WTC11 (cell line): ENCODE data around the gene PTPRN2.

Experiments used
- AFF4 ChIP-seq: sonication (generic); formaldehyde crosslinking; IDR thresholded peaks from 2 replicates; pipeline ENCODE4 v1.8.1; 2023; ENCODE audit warnings: mild to moderate bottlenecking, missing genetic modification reagents, borderline replicate concordance
- AR ChIP-seq: fragments of 250-450 bp; sonication (Bioruptor Pico); IDR thresholded peaks from 2 replicates; pipeline ENCODE4 v1.9.0; 2021; ENCODE audit warnings: mild to moderate bottlenecking
- NR3C1 ChIP-seq: sonication (generic); formaldehyde crosslinking; conservative IDR thresholded peaks from 2 replicates; pipeline ENCODE4 v1.8.1; 2023; ENCODE audit warnings: low read depth, mild to moderate bottlenecking, missing genetic modification reagents
- TF ChIP-seq, protein P1 (sequence below): fragments of 200-600 bp; IDR thresholded peaks from 2 replicates; pipeline ENCODE4 v1.8.0; 2022; ENCODE audit warnings: antibody characterized with exemption

DNA sequence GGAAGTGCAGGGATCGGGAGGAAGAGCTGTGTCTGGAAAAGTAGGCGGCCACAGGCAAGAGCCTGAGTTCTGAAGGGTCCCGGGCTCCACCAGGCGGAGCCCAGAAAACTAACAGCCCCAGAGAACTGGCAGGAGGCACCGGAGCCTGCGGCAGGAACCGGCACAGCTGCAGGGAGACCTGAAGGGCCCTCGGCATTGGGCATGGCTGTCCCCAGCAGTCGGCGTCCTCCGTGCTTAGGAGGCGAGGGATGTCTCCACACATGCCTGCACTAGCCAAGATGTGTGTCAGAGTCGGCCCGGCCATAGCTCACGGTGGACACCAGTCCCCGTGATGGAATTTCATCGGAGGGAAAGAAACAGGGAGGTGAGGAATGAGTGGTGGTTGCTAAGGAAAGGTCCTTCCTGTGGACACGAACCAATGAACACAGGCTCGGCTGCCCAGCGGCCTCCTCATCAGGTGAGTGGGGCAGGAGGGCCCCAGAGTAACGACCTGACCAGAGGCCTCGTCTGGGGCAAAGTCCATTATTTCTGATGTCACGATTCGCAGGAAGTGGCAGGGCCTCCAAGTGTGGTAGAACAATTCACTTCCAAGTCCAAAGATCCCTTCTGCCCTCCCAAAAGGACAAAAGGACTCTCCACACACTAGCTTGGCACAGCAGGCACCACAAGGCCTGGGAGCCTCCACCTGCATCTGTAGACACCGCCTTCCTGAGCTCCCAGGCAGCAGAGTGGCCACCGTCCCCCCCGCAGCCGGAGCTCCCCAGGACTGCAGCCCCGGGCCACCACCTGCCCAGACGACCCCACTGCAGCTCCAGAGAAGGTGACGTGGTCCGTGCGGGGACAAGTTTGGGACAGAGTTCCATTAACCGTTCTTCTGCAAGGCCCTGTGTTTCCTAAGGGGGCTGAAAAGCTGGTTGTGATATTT lies 444.2 kb downstream of the PTPRN2 start:
- TF ChIP-seq, protein P1, sequence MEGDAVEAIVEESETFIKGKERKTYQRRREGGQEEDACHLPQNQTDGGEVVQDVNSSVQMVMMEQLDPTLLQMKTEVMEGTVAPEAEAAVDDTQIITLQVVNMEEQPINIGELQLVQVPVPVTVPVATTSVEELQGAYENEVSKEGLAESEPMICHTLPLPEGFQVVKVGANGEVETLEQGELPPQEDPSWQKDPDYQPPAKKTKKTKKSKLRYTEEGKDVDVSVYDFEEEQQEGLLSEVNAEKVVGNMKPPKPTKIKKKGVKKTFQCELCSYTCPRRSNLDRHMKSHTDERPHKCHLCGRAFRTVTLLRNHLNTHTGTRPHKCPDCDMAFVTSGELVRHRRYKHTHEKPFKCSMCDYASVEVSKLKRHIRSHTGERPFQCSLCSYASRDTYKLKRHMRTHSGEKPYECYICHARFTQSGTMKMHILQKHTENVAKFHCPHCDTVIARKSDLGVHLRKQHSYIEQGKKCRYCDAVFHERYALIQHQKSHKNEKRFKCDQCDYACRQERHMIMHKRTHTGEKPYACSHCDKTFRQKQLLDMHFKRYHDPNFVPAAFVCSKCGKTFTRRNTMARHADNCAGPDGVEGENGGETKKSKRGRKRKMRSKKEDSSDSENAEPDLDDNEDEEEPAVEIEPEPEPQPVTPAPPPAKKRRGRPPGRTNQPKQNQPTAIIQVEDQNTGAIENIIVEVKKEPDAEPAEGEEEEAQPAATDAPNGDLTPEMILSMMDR: no peak
- TF ChIP-seq AR (CRISPR knock-in tag) (no peak), AFF4 (CRISPR knock-in tag) (no peak), NR3C1 (CRISPR knock-in tag) (no peak)
